ENCODE data around the gene SLC25A34.

DNA sequence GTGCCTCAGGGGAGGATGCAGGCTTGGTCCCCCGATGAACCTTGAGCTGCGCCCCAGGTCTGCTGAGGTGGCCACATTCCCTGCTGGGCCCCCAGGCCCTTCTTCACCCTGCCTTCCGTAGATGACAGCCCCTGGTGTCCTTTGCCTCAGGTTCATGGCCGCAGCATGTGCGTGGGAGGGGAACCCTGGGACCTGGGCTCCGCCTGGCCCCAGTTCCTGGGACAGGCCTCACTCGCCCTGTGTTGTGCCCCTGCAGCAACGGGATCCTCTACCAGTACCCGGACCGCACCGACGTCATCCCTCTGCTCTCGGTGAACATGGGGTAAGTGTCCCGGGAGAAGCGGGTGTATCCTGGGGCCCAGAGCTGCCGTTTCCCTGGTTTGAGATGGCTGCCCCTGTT lies 5.1 kb upstream of the SLC25A34 start:
- TF ChIP-seq, protein P1, sequence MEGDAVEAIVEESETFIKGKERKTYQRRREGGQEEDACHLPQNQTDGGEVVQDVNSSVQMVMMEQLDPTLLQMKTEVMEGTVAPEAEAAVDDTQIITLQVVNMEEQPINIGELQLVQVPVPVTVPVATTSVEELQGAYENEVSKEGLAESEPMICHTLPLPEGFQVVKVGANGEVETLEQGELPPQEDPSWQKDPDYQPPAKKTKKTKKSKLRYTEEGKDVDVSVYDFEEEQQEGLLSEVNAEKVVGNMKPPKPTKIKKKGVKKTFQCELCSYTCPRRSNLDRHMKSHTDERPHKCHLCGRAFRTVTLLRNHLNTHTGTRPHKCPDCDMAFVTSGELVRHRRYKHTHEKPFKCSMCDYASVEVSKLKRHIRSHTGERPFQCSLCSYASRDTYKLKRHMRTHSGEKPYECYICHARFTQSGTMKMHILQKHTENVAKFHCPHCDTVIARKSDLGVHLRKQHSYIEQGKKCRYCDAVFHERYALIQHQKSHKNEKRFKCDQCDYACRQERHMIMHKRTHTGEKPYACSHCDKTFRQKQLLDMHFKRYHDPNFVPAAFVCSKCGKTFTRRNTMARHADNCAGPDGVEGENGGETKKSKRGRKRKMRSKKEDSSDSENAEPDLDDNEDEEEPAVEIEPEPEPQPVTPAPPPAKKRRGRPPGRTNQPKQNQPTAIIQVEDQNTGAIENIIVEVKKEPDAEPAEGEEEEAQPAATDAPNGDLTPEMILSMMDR (conservative IDR thresholded peaks at IDR 0.05; ENCODE audit: low read length), result no peak
- TF ChIP-seq EZH2phosphoT487 (IDR thresholded peaks at IDR 0.05; ENCODE audit: borderline replicate concordance, low read depth, low read length), result no peak
